Hepatocyte (in vitro differentiated cells): Measurements from ENCODE around the gene ZNF132. TPM values are rescaled to one million over a fixed set of nuclear protein-coding genes. Genes with fewer than 3 reads are reported as not detected.

Experiments used
- DNase-seq: peaks from one replicate; pipeline ENCODE4 v3.0.0-alpha.2; 2016; ENCODE audit warnings: low spot score
- H2AFZ ChIP-seq: fragments of 200-600 bp; sonication (generic); 2 replicates; pipeline ENCODE4 v1.6.0; 2016; ENCODE audit warnings: antibody characterized with exemption, mild to moderate bottlenecking
- H3K27ac ChIP-seq: fragments of 200-600 bp; sonication (generic); 2 replicates; pipeline ENCODE4 v1.5.1; 2016; ENCODE audit warnings: mild to moderate bottlenecking
- H3K27me3 ChIP-seq: fragments of 200-600 bp; sonication (generic); 2 replicates; pipeline ENCODE4 v1.6.1; 2016
- H3K36me3 ChIP-seq: fragments of 200-600 bp; sonication (generic); replicated peaks from 2 replicates; pipeline ENCODE4 v1.5.1; 2016; ENCODE audit warnings: low read depth; ENCODE audit not compliant: insufficient read depth
- H3K4me1 ChIP-seq: fragments of 200-600 bp; sonication (generic); 2 replicates; pipeline ENCODE4 v1.5.1; 2016; ENCODE audit warnings: mild to moderate bottlenecking, moderate library complexity; ENCODE audit not compliant: insufficient read depth
- H3K4me2 ChIP-seq: fragments of 200-600 bp; sonication (generic); 2 replicates; pipeline ENCODE4 v1.6.0; 2016
- H3K4me3 ChIP-seq: fragments of 200-600 bp; sonication (generic); 2 replicates; pipeline ENCODE4 v1.5.1; 2016; ENCODE audit warnings: mild to moderate bottlenecking
- H3K79me2 ChIP-seq: fragments of 200-600 bp; sonication (generic); 2 replicates; pipeline ENCODE4 v1.6.0; 2017; ENCODE audit warnings: mild to moderate bottlenecking
- H3K9me2 ChIP-seq: fragments of 200-600 bp; sonication (generic); replicated peaks from 2 replicates; pipeline ENCODE4 v1.6.0; 2017; ENCODE audit warnings: mild to moderate bottlenecking; ENCODE audit not compliant: insufficient read depth
- H3K9me3 ChIP-seq: fragments of 200-600 bp; sonication (generic); 2 replicates; pipeline ENCODE4 v1.5.1; 2016; ENCODE audit warnings: low read depth, mild to moderate bottlenecking
- H4K20me1 ChIP-seq: fragments of 200-600 bp; sonication (generic); 2 replicates; pipeline ENCODE4 v1.6.0; 2016; ENCODE audit warnings: mild to moderate bottlenecking; ENCODE audit not compliant: insufficient read depth, poor library complexity, severe bottlenecking
- CTCF ChIP-seq: fragments of 200-600 bp; sonication (generic); IDR thresholded peaks from 2 replicates; pipeline ENCODE4 v1.5.1; 2016; ENCODE audit warnings: antibody characterized with exemption, mild to moderate bottlenecking; ENCODE audit not compliant: poor library complexity
- EZH2 ChIP-seq: fragments of 200-600 bp; sonication (generic); IDR thresholded peaks from 2 replicates; pipeline ENCODE4 v1.6.1; 2016; ENCODE audit warnings: antibody characterized with exemption, mild to moderate bottlenecking, borderline replicate concordance
- EZH2phosphoT487 ChIP-seq: fragments of 200-600 bp; sonication (generic); IDR thresholded peaks from one replicate; pipeline ENCODE4 v1.6.1; 2018; ENCODE audit warnings: antibody characterized with exemption, mild to moderate bottlenecking, low read depth, moderate library complexity; ENCODE audit not compliant: unreplicated experiment, severe bottlenecking
- WGBS: methylation state at CpG from one replicate; pipeline ENCODE4 v1.1.6; 2016; ENCODE audit warnings: low lambda C conversion rate; ENCODE audit errors: missing lambda C conversion rate; 5-methylcytosine and 5-hydroxymethylcytosine counted together
- polyA plus RNA-seq: library from polyadenylated mRNA; unstranded; fragments of >200 nt; fragmentation: Nextera tagmentation; extraction: Ambion mirVana; gene quantifications from 2 replicates; pipeline ENCODE4 v1.2.1, GENCODE V29; 2016
- total RNA-seq: library from RNA; depleted of rRNA; stranded (reverse); fragments of >200 nt; gene quantifications from 2 replicates; pipeline ENCODE4 v1.2.3, GENCODE V29; 2014

The ZNF132 gene
- total and polyA plus RNA-seq, 2 experiments from 2014 or later, result 0.35 to 1.0 TPM

- no peak for DNase-seq
- Histone ChIP-seq H3K36me3 (no peaks in the 10 kb centered on the region), H3K9me3 (no peaks in the 10 kb centered on the region), H3K27me3 (peaks cover 8% of the 10 kb centered on the region), H3K9me2 (no peaks in the 10 kb centered on the region), H3K27ac (no peak overlapping the region), H2AFZ (no peak overlapping the region), H3K79me2 (peaks cover under 1% of the 10 kb centered on the region), H4K20me1 (peaks cover 3% of the 10 kb centered on the region), H3K4me3 (no peak overlapping the region), H3K4me2 (peak overlapping the region; percentile 56), H3K4me1 (peaks cover 11% of the 10 kb centered on the region)
- 83% methylated on average over 36 of the region's 58 CpGs for WGBS
- TF ChIP-seq CTCF (no peak), EZH2phosphoT487 (no peak), EZH2 (no peak)
Observed at GRCh38 chr19:58396691-58397532, 43.0 kb downstream of the ZNF132 start.

- H2AFZ ChIP-seq, result no peak overlapping the region
- no peak overlapping the region for H3K27ac ChIP-seq
- H3K9me3 ChIP-seq, result no peaks in the 10 kb centered on the region
- peaks cover 10% of the 10 kb centered on the region for H4K20me1 ChIP-seq
- H3K36me3 ChIP-seq, result no peaks in the 10 kb centered on the region
- peak overlapping the region; percentile 71 for H3K4me2 ChIP-seq
- peaks cover 8% of the 10 kb centered on the region for H3K27me3 ChIP-seq
- H3K9me2 ChIP-seq, result no peaks in the 10 kb centered on the region
- H3K4me3 ChIP-seq, result no peak overlapping the region
- 14% methylated on average over 24 of the region's 75 CpGs for WGBS
- peak; percentile 41 for DNase-seq
- TF ChIP-seq EZH2phosphoT487 (no peak), CTCF (no peak), EZH2 (no peak)
- H3K4me1 ChIP-seq, result peaks cover 11% of the 10 kb centered on the region
- no peaks in the 10 kb centered on the region for H3K79me2 ChIP-seq
Observed at GRCh38 chr19:58395979-58396627, 43.9 kb downstream of the ZNF132 start.

GRCh38 chr19:58395220-58395978 is 44.6 kb downstream of the ZNF132 start, which contains the start of gene RNF225:
Gene RNF225 (plus strand): TSS chr19:58395656. CDS start chr19:58396090, 434 bp downstream.
- Histone ChIP-seq H3K27me3 (peaks cover 8% of the 10 kb centered on the region), H3K79me2 (peaks cover 4% of the 10 kb centered on the region), H3K36me3 (no peaks in the 10 kb centered on the region), H3K9me3 (no peaks in the 10 kb centered on the region), H2AFZ (no peak within 1 kb of the TSS), H3K9me2 (no peaks in the 10 kb centered on the region), H3K4me2 (peak within 1 kb of the TSS; percentile 71), H3K4me3 (no peak within 1 kb of the TSS), H4K20me1 (peaks cover 11% of the 10 kb centered on the region), H3K4me1 (peaks cover 6% of the 10 kb centered on the region), H3K27ac (no peak within 1 kb of the TSS)
- TF ChIP-seq EZH2phosphoT487, result no peak
- TF ChIP-seq EZH2, result no peak
- no peak for TF ChIP-seq CTCF
- peak; percentile 46 for DNase-seq
- WGBS, result 44% methylated on average over 21 of the region's 21 CpGs
